HepG2 (cell line): ENCODE data around the gene MBD3. TPM values are rescaled to one million over a fixed set of nuclear protein-coding genes. Genes with fewer than 3 reads are reported as not detected.

ENCODE experiments used
- ATAC-seq: fragments of 200-7000 bp; cut with Tn5 transposase; 3 replicates; pipeline ENCODE4 v1.9.1; 2020; ENCODE audit warnings: mild to moderate bottlenecking, moderate library complexity
- BruUV-seq: library from RNA; stranded (reverse); fragments of 400-500 nt; replicated peaks from 2 replicates; lab custom pipeline; 2021; lab: Mats Ljungman, UMichigan
- CTCF ChIA-PET: fragments of 300-600 bp; formaldehyde crosslinking; extraction: SDS; loops from one replicate; lab custom pipeline; 2021; ENCODE audit warnings: low total read pairs, inconsistent platforms, low intra/inter-chr PET ratio; lab: Yijun Ruan, JAX
- POLR2A ChIA-PET: fragments of 350-600 bp; sonication (Branson Sonifier 250); formaldehyde crosslinking; loops from one replicate; lab custom pipeline; 2020; ENCODE audit warnings: antibody characterized with exemption, inconsistent platforms; lab: Yijun Ruan, JAX
- DNase-seq: peaks from one replicate; pipeline ENCODE4 v3.0.0-alpha.2; 2015; ENCODE audit warnings: low spot score
- FAIRE-seq: peaks from 3 replicates; lab custom pipeline; 2011; peaks lifted over from hg19 to GRCh38; lab: Jason Lieb, UNC
- H2AFZ ChIP-seq: one replicate; pipeline ENCODE4 v1.6.1; 2011; ENCODE audit warnings: low read length, inconsistent platforms
- H3K27ac ChIP-seq: fragments of 300-600 bp; 3 replicates; pipeline ENCODE4 v1.8.0; 2011; ENCODE audit warnings: mixed run types, mild to moderate bottlenecking, mixed read lengths, low read length, inconsistent platforms; ENCODE audit not compliant: insufficient read depth; ENCODE audit errors: extremely low read length
- H3K27me3 ChIP-seq, 2 experiments: fragments of 200-600 bp in 1 of 2; 2 replicates in 1 of 2; 3 replicates in 1 of 2; pipeline versions ENCODE4 v1.6.0 to v1.8.0; 2011; ENCODE audit warnings: low read length in 2 of 2, mild to moderate bottlenecking in 2 of 2, moderate library complexity in 2 of 2, inconsistent platforms in 1 of 2; ENCODE audit not compliant: insufficient read depth in 2 of 2, control insufficient read depth in 1 of 2
- H3K36me3 ChIP-seq, 2 experiments: fragments of 200-600 bp in 1 of 2; replicated peaks in 1 of 2; 2 replicates in 1 of 2; 3 replicates in 1 of 2; pipeline versions ENCODE4 v1.5.1 to v1.8.0; 2011; ENCODE audit warnings: low read length in 2 of 2, inconsistent platforms in 1 of 2; ENCODE audit not compliant: insufficient read depth in 2 of 2, control insufficient read depth in 1 of 2
- H3K4me1 ChIP-seq: 2 replicates; pipeline ENCODE4 v1.5.1; 2012; ENCODE audit warnings: low read length, inconsistent platforms; ENCODE audit not compliant: insufficient read depth
- H3K4me2 ChIP-seq: 2 replicates; pipeline ENCODE4 v1.6.0; 2011; ENCODE audit warnings: low read depth, low read length, inconsistent platforms
- H3K4me3 ChIP-seq, 3 experiments: fragments of 200-600 bp in 1 of 3; sonication (generic), shearing (Covaris generic) in 1 of 3; replicated peaks in 1 of 3; 2 replicates each; pipeline ENCODE4 v1.5.1; 2011 to 2016; ENCODE audit warnings: low read length in 3 of 3, inconsistent platforms in 2 of 3, low read depth in 2 of 3, mild to moderate bottlenecking in 2 of 3, control low read depth in 1 of 3, mixed read lengths in 1 of 3; ENCODE audit not compliant: insufficient read depth in 1 of 3
- H3K79me2 ChIP-seq: one replicate; pipeline ENCODE4 v1.6.1; 2011; ENCODE audit warnings: low read length, inconsistent platforms; ENCODE audit not compliant: insufficient read depth
- H3K9ac ChIP-seq: 2 replicates; pipeline ENCODE4 v1.6.0; 2011; ENCODE audit warnings: mild to moderate bottlenecking, low read depth, low read length, inconsistent platforms; ENCODE audit not compliant: insufficient read depth
- H3K9me3 ChIP-seq: 2 replicates; pipeline ENCODE4 v1.5.1; 2012; ENCODE audit warnings: mild to moderate bottlenecking, low read length
- H4K20me1 ChIP-seq: 2 replicates; pipeline ENCODE4 v1.6.0; 2011; ENCODE audit warnings: inconsistent platforms, mild to moderate bottlenecking, low read length, moderate library complexity; ENCODE audit not compliant: insufficient read depth
- AGO2 ChIP-seq: fragments of 200-400 bp; formaldehyde crosslinking; optimal IDR thresholded peaks from 2 replicates; pipeline ENCODE3; 2017; ENCODE audit warnings: mild to moderate bottlenecking, low read depth, low read length, moderate library complexity
- AHDC1 ChIP-seq: sonication (generic); formaldehyde crosslinking; IDR thresholded peaks from 2 replicates; pipeline ENCODE4 v1.5.1; 2020; ENCODE audit warnings: mild to moderate bottlenecking, missing genetic modification reagents, borderline replicate concordance
- AKAP8 ChIP-seq: sonication (generic); formaldehyde crosslinking; IDR thresholded peaks from 2 replicates; pipeline ENCODE4 v1.5.1; 2020; ENCODE audit warnings: mild to moderate bottlenecking, missing genetic modification reagents
- CREB1 ChIP-seq, 2 experiments: fragments of 450-650 bp in 1 of 2; IDR thresholded peaks; 2 replicates each; pipeline ENCODE4 v1.6.1; 2016 to 2017; ENCODE audit warnings: control low read depth in 1 of 2, mild to moderate bottlenecking in 1 of 2, missing compliant biosample characterization in 1 of 2, missing genetic modification characterization in 1 of 2
- FIP1L1 ChIP-seq: fragments of 200-400 bp; formaldehyde crosslinking; IDR thresholded peaks from 2 replicates; pipeline ENCODE4 v1.6.1; 2018; ENCODE audit warnings: low read depth, mild to moderate bottlenecking, low read length, moderate library complexity, borderline replicate concordance; ENCODE audit not compliant: insufficient read depth
- KDM2A ChIP-seq: sonication (generic); formaldehyde crosslinking; IDR thresholded peaks from 2 replicates; pipeline ENCODE4 v1.4.0; 2020; ENCODE audit warnings: low read depth, missing genetic modification reagents, borderline replicate concordance
- LCORL ChIP-seq, 2 experiments: fragments of 450-650 bp in 1 of 2; sonication (generic) in 1 of 2; formaldehyde crosslinking in 1 of 2; IDR thresholded peaks; 2 replicates each; pipeline versions ENCODE4 v1.5.0 to v1.6.1; 2017 to 2020; ENCODE audit warnings: antibody characterized with exemption in 1 of 2, missing genetic modification reagents in 1 of 2
- NR2C2 ChIP-seq: sonication (generic); formaldehyde crosslinking; IDR thresholded peaks from 2 replicates; pipeline ENCODE4 v1.4.0; 2020; ENCODE audit warnings: missing genetic modification reagents, mild to moderate bottlenecking, moderate library complexity, borderline replicate concordance
- POLR2A ChIP-seq, 2 experiments: IDR thresholded peaks; 2 replicates each; pipeline ENCODE4 v1.6.1; 2011; ENCODE audit warnings: low read depth in 2 of 2, low read length in 2 of 2, mild to moderate bottlenecking in 1 of 2, moderate library complexity in 1 of 2; ENCODE audit not compliant: insufficient read depth in 1 of 2
- TBP ChIP-seq: sonication (generic); formaldehyde crosslinking; IDR thresholded peaks from 2 replicates; pipeline ENCODE4 v1.5.0; 2020; ENCODE audit warnings: missing genetic modification reagents
- TRIM22 ChIP-seq: fragments of 450-650 bp; IDR thresholded peaks from 2 replicates; pipeline ENCODE4 v1.6.1; 2017
- ZNF329 ChIP-seq: sonication (generic); formaldehyde crosslinking; IDR thresholded peaks from 2 replicates; pipeline ENCODE4 v1.9.0; 2021; ENCODE audit warnings: low read depth, mild to moderate bottlenecking, missing genetic modification reagents
- ZNF710 ChIP-seq: sonication (generic); formaldehyde crosslinking; IDR thresholded peaks from 2 replicates; pipeline ENCODE4 v1.5.0; 2020; ENCODE audit warnings: mild to moderate bottlenecking, missing genetic modification reagents, borderline replicate concordance
- WGBS: methylation state at CpG from one replicate; pipeline ENCODE4 v1.1.6; 2017; ENCODE audit warnings: low lambda C conversion rate; 5-methylcytosine and 5-hydroxymethylcytosine counted together
- in situ Hi-C: cut with HindIII; loops from 2 replicates; pipeline ENCODE4 v1.10.0; 2017; ENCODE audit warnings: low pct_unique_long_range_greater_than_20kb; ENCODE audit not compliant: extremely low pct_ligation_motif_present
- intact Hi-C: fragments of 100-400 bp; cut with micrococcal nuclease; formaldehyde crosslinking; loops from one replicate; pipeline ENCODE4 v1.10.0; 2022; ENCODE audit not compliant: unreplicated experiment
- polyA plus RNA-seq, 8 experiments: library from polyadenylated mRNA; depleted of rRNA in 3 of 8; stranded (reverse) in 7 of 8; unstranded in 1 of 8; fragments of >200 nt; fragmentation: Illumina TruSeq in 4 of 8; extraction: Trizol in 4 of 8; gene quantifications; 2 replicates each; pipeline versions ENCODE4 v1.2.1 to v1.2.3, GENCODE V29; 2011 to 2016; ENCODE audit warnings: low read depth in 4 of 8, missing spikeins in 1 of 8, mixed read lengths in 1 of 8; ENCODE audit not compliant: insufficient read depth in 1 of 8
- total RNA-seq, 5 experiments: library from RNA; depleted of rRNA; stranded (reverse); fragments of >200 nt; fragmentation: Illumina TruSeq; extraction: Trizol; gene quantifications; 2 replicates each; pipeline ENCODE4 v1.2.3, GENCODE V29; 2016; ENCODE audit warnings: low read depth in 1 of 5
- TF ChIP-seq, protein P1 (sequence below): IDR thresholded peaks from 2 replicates; pipeline ENCODE4 v1.6.1; 2016; ENCODE audit warnings: missing genetic modification reagents, missing compliant biosample characterization

MBD3 gene
- total and polyA plus RNA-seq, 2 of the 13 experiments (the other 11 are each of a cell fraction or from before 2014, with no cell fraction given): 21.2 to 76.9 TPM

DNA sequence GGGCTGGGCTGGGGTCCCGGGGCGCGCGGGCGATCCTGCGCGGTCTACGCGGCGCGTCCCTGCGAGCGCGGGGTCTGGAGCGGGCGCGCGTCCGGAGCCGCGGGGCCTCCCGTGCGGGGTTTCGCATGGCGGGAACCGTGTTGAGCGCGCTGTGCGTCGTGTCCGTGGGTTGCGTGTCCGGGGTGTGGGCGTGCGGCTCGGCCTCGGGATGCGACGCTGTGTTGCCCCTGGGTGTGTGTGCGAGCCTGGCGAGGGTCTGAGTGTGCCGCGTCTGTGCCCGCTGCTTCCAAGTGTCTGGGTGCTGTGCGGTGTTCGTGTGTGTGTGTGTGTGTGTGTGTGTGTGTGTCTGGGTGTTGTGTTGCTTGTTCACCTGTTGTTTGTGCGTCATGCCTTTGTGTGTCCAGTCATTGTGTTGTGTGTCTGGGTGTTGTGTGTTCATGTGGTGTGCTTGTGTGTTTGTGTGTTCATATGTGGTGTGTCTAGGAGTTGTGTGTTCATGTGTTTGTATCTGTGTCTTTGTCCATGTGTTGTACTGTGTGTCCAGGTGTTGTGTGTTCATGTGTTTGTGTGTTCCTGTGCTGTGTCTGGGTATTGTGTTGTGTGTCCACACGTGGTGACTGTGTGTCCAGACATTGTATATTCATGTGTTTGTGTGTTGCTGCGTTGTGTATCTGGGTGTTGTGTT lies 68.2 kb downstream of the MBD3 start:
- WGBS: 68% methylated on average over 44 of the region's 49 CpGs
- ChIA-PET POLR2A (no interaction called here), CTCF (no interaction called here)
- Histone ChIP-seq H3K79me2 (no peaks in the 10 kb centered on the region), H3K9ac (no peak overlapping the region), H2AFZ (no peak overlapping the region), H3K27me3 (peaks cover 30 to 60% of the 10 kb centered on the region in 2 experiments), H3K4me3 (no peak overlapping the region), H3K4me1 (peaks cover 20% of the 10 kb centered on the region), H3K9me3 (no peaks in the 10 kb centered on the region), H3K4me2 (no peak overlapping the region), H3K27ac (no peak overlapping the region), H4K20me1 (no peaks in the 10 kb centered on the region), H3K36me3 (no peaks in the 10 kb centered on the region)
- DNase-seq (no peak), FAIRE-seq (peak; percentile 21), ATAC-seq (no peak)
- in situ Hi-C loops (no loop called here), intact Hi-C loops (no loop called here)
- BruUV-seq: no TSS peak
- TF ChIP-seq AKAP8 (CRISPR knock-in tag) (peak; percentile 67; the same call in 1 of the 2 replicates), ZNF329 (CRISPR knock-in tag) (no peak), FIP1L1 (no peak), NR2C2 (CRISPR knock-in tag) (no peak), CREB1 (IDR thresholded peaks at IDR 0.05) (peak; percentile 37; the same call in 1 of the 2 replicates), CREB1 (CRISPR knock-in tag; IDR thresholded peaks at IDR 0.05) (no peak), AGO2 (peak; percentile 31), LCORL (IDR thresholded peaks at IDR 0.05) (0 out of 2 replicates have a peak, but pooled peaks have one; percentile 7), LCORL (CRISPR knock-in tag; IDR thresholded peaks at IDR 0.05) (no peak), POLR2A (IDR thresholded peaks at IDR 0.05; ENCODE audit: insufficient read depth in 1 of 2, low read depth in 2 of 2, low read length in 2 of 2) (peak in 1 of 2 experiments; percentile 24; a peak in 1 of 4 replicates), ZNF710 (CRISPR knock-in tag) (no peak), TBP (CRISPR knock-in tag) (no peak), KDM2A (CRISPR knock-in tag) (0 out of 2 replicates have a peak, but pooled peaks have one; percentile 1), AHDC1 (CRISPR knock-in tag) (no peak), TRIM22 (no peak)
- TF ChIP-seq, protein P1, sequence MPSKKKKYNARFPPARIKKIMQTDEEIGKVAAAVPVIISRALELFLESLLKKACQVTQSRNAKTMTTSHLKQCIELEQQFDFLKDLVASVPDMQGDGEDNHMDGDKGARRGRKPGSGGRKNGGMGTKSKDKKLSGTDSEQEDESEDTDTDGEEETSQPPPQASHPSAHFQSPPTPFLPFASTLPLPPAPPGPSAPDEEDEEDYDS (CRISPR knock-in tag): no peak
